Testis (tissue), 3 donors: ENCODE data around the gene KLC1. TPM values are rescaled to one million over a fixed set of nuclear protein-coding genes. Genes with fewer than 3 reads are reported as not detected.
"Not testable (repeated sequence)": the region's sequence is repeated elsewhere in the genome, so short reads cannot be mapped to it uniquely, and the experiment has no call there.

ENCODE experiments used
- DNase-seq: peaks from one replicate; pipeline ENCODE4 v3.0.0-alpha.2; 2019
- H3K27ac ChIP-seq, 2 donors: fragments of 200-600 bp; sonication (generic); one replicate each; pipeline ENCODE4 v1.5.1; 2019
- H3K27me3 ChIP-seq: fragments of 200-600 bp; sonication (generic); one replicate; pipeline ENCODE4 v1.5.1; 2019
- H3K36me3 ChIP-seq: fragments of 200-600 bp; sonication (generic); one replicate; pipeline ENCODE4 v1.5.1; 2017; ENCODE audit warnings: low read depth; ENCODE audit errors: missing control alignments
- H3K4me1 ChIP-seq: fragments of 200-600 bp; sonication (generic); one replicate; pipeline ENCODE4 v1.5.1; 2019
- H3K4me3 ChIP-seq, 2 donors: fragments of 200-600 bp; sonication (generic); one replicate each; pipeline ENCODE4 v1.5.1; 2017 to 2019
- H3K9me3 ChIP-seq: fragments of 200-600 bp; sonication (generic); one replicate; pipeline ENCODE4 v1.5.1; 2017
- CTCF ChIP-seq, 3 experiments: fragments of 450-650 bp in 2 of 3; fragments of 200-600 bp in 1 of 3; sonication (generic) in 1 of 3; IDR thresholded peaks; one replicate each; pipeline ENCODE4 v1.5.1; 2016 to 2019; ENCODE audit warnings: antibody characterized with exemption in 3 of 3, mild to moderate bottlenecking in 2 of 3, moderate library complexity in 1 of 3
- POLR2A ChIP-seq: fragments of 450-650 bp; IDR thresholded peaks from one replicate; pipeline ENCODE4 v1.6.1; 2017; ENCODE audit warnings: antibody characterized with exemption, mild to moderate bottlenecking, moderate library complexity
- WGBS, 2 donors: methylation state at CpG; one replicate each; pipeline ENCODE4 v1.1.5; 2018; 5-methylcytosine and 5-hydroxymethylcytosine counted together
- intact Hi-C: fragments of 100-400 bp; cut with DNase I; formaldehyde crosslinking; loops from one replicate; pipeline ENCODE4 v1.15.1; 2023; ENCODE audit warnings: low total_unique reads
- polyA plus RNA-seq: library from polyadenylated mRNA; stranded (reverse); fragments of 350-450 nt; fragmentation: Illumina TruSeq; extraction: RNeasy Lipid Tissue Mini Kit (QIAGEN cat#74804); gene quantifications from one replicate; pipeline ENCODE4 v1.2.3, GENCODE V29; 2014; ENCODE audit warnings: low read depth, low replicate concordance; ENCODE audit not compliant: insufficient read depth
- total RNA-seq, 2 donors: library from RNA; depleted of rRNA; stranded (reverse); fragments of >200 nt; gene quantifications; one replicate each; pipeline ENCODE4 v1.2.3, GENCODE V29; 2016

Gene KLC1
- total and polyA plus RNA-seq, 3 donors from 2014 or later: 92.9 to 473 (median 379) TPM

- WGBS, 2 donors: 58 to 79% methylated on average over 7 of the region's 7 CpGs
- Histone ChIP-seq H3K27ac (no peak overlapping the region), H3K4me1 (peaks cover 23% of the 10 kb centered on the region), H3K9me3 (no peaks in the 10 kb centered on the region), H3K36me3 (no peaks in the 10 kb centered on the region), H3K4me3 (no peak overlapping the region), H3K27me3 (no peaks in the 10 kb centered on the region)
- intact Hi-C loops: no loop called here
- DNase-seq: no peak
- TF ChIP-seq POLR2A (no peak), CTCF (IDR thresholded peaks at IDR 0.05) (no peak)
These were observed 22.6 kb downstream of the KLC1 start for GRCh38 chr14:103651585-103651984.

- intact Hi-C loops: no loop called here
- WGBS, 2 donors: 79 to 84% methylated on average over 3 of the region's 3 CpGs
- H3K27ac ChIP-seq: peak overlapping the region in 1 of 2 donors; percentile 4
These were observed 23.8 kb downstream of the KLC1 start for GRCh38 chr14:103652806-103653205.

GRCh38 chr14:103653336-103653735, 24.3 kb downstream of the KLC1 start:
- Histone ChIP-seq H3K27ac (peak overlapping the region in 1 of 2 donors; percentile 4), H3K4me1 (peaks cover 23% of the 10 kb centered on the region)
- intact Hi-C loops, H3K4me3 ChIP-seq, H3K36me3 ChIP-seq, H3K9me3 ChIP-seq, H3K27me3 ChIP-seq, DNase-seq: not testable (repeated sequence)
- 45 to 60% methylated on average over 10 of the region's 10 CpGs for WGBS, 2 donors

More at GRCh38 chr14:103652806-103653205, 23.8 kb downstream of the KLC1 start:
- no peaks in the 10 kb centered on the region for H3K27me3 ChIP-seq
- DNase-seq: no peak
- no peaks in the 10 kb centered on the region for H3K36me3 ChIP-seq
- no peaks in the 10 kb centered on the region for H3K9me3 ChIP-seq
- H3K4me3 ChIP-seq: no peak overlapping the region
- TF ChIP-seq POLR2A (no peak), CTCF (IDR thresholded peaks at IDR 0.05) (no peak)
- peaks cover 23% of the 10 kb centered on the region for H3K4me1 ChIP-seq

- H3K4me3 ChIP-seq: no peak overlapping the region
- 38 to 43% methylated on average over 4 of the region's 4 CpGs for WGBS, 2 donors
- no peaks in the 10 kb centered on the region for H3K36me3 ChIP-seq
- H3K4me1 ChIP-seq: peaks cover 23% of the 10 kb centered on the region
- H3K27me3 ChIP-seq: no peaks in the 10 kb centered on the region
- no peak for DNase-seq
- intact Hi-C loops: no loop called here
- H3K9me3 ChIP-seq: no peaks in the 10 kb centered on the region
- TF ChIP-seq CTCF (IDR thresholded peaks at IDR 0.05) (no peak), POLR2A (no peak)
- H3K27ac ChIP-seq: peak overlapping the region in 1 of 2 donors; percentile 4
These were observed 24.8 kb downstream of the KLC1 start for GRCh38 chr14:103653805-103654204.

GRCh38 chr14:103654619-103655018, 25.6 kb downstream of the KLC1 start:
- DNase-seq: no peak
- peaks cover 23% of the 10 kb centered on the region for H3K4me1 ChIP-seq
- intact Hi-C loops: no loop called here
- 72 to 74% methylated on average over 6 of the region's 6 CpGs for WGBS, 2 donors
- no peaks in the 10 kb centered on the region for H3K27me3 ChIP-seq
- H3K27ac ChIP-seq: no peak overlapping the region
- no peak for TF ChIP-seq CTCF (IDR thresholded peaks at IDR 0.05)
- no peak for TF ChIP-seq POLR2A
- H3K36me3 ChIP-seq: no peaks in the 10 kb centered on the region
- no peaks in the 10 kb centered on the region for H3K9me3 ChIP-seq
- no peak overlapping the region for H3K4me3 ChIP-seq
